Keratinocyte (primary cell): Measurements from ENCODE around the gene SYCN. TPM values are rescaled to one million over a fixed set of nuclear protein-coding genes. Genes with fewer than 3 reads are reported as not detected.

ENCODE experiments used
- DNase-seq: peaks from one replicate; pipeline ENCODE4 v3.0.0-alpha.2; 2011; ENCODE audit warnings: low read depth, missing footprints, low spot score
- FAIRE-seq: peaks from 2 replicates; lab custom pipeline; 2011; peaks lifted over from hg19 to GRCh38; lab: Jason Lieb, UNC
- H2AFZ ChIP-seq: 2 replicates; pipeline ENCODE4 v1.6.0; 2012; ENCODE audit warnings: low read length, control low read depth, inconsistent platforms; ENCODE audit not compliant: control insufficient read depth
- H3K27ac ChIP-seq: 2 replicates; pipeline ENCODE4 v1.5.1; 2011; ENCODE audit warnings: low read length; ENCODE audit not compliant: control insufficient read depth, insufficient read depth
- H3K27me3 ChIP-seq: 3 replicates; pipeline ENCODE4 v1.6.0; 2011; ENCODE audit warnings: low read length; ENCODE audit not compliant: control insufficient read depth, insufficient read depth; ENCODE audit errors: extremely low read depth
- H3K36me3 ChIP-seq, 2 experiments: 2 replicates in 1 of 2; 3 replicates in 1 of 2; pipeline ENCODE4 v1.5.1; 2011; ENCODE audit warnings: low read length in 2 of 2, mild to moderate bottlenecking in 1 of 2; ENCODE audit not compliant: control insufficient read depth in 2 of 2, insufficient read depth in 2 of 2; ENCODE audit errors: extremely low read depth in 1 of 2
- H3K4me1 ChIP-seq: 3 replicates; pipeline ENCODE4 v1.5.1; 2011; ENCODE audit warnings: low read length; ENCODE audit not compliant: control insufficient read depth, insufficient read depth; ENCODE audit errors: extremely low read depth
- H3K4me2 ChIP-seq: 3 replicates; pipeline ENCODE4 v1.6.0; 2011; ENCODE audit warnings: low read depth, low read length; ENCODE audit not compliant: control insufficient read depth, insufficient read depth; ENCODE audit errors: extremely low read depth
- H3K4me3 ChIP-seq, 3 experiments: fragments of 200-600 bp in 1 of 3; sonication (generic) in 1 of 3; 2 replicates in 2 of 3; 3 replicates in 1 of 3; pipeline ENCODE4 v1.5.1; 2011 to 2016; ENCODE audit warnings: low read length in 3 of 3, mild to moderate bottlenecking in 3 of 3, control low read depth in 2 of 3, inconsistent platforms in 1 of 3, low read depth in 1 of 3, mixed read lengths in 1 of 3, mixed run types in 1 of 3, moderate library complexity in 1 of 3; ENCODE audit not compliant: control insufficient read depth in 2 of 3, insufficient read depth in 2 of 3; ENCODE audit errors: extremely low read depth in 1 of 3
- H3K79me2 ChIP-seq: 2 replicates; pipeline ENCODE4 v1.6.0; 2012; ENCODE audit warnings: low read length; ENCODE audit not compliant: control insufficient read depth, insufficient read depth
- H3K9ac ChIP-seq: 3 replicates; pipeline ENCODE4 v1.6.0; 2011; ENCODE audit warnings: low read length; ENCODE audit not compliant: control insufficient read depth, insufficient read depth; ENCODE audit errors: extremely low read depth
- H3K9me1 ChIP-seq: 3 replicates; pipeline ENCODE4 v1.6.0; 2011; ENCODE audit warnings: low read length; ENCODE audit not compliant: control insufficient read depth, insufficient read depth; ENCODE audit errors: extremely low read depth
- H3K9me3 ChIP-seq: 2 replicates; pipeline ENCODE4 v1.5.1; 2012; ENCODE audit warnings: low read depth, low read length; ENCODE audit not compliant: control insufficient read depth
- H4K20me1 ChIP-seq: 3 replicates; pipeline ENCODE4 v1.6.0; 2011; ENCODE audit warnings: low read length; ENCODE audit not compliant: control insufficient read depth, insufficient read depth; ENCODE audit errors: extremely low read depth
- EZH2 ChIP-seq: IDR thresholded peaks from one replicate; pipeline ENCODE4 v1.6.1; 2012; ENCODE audit warnings: inconsistent platforms, mild to moderate bottlenecking, low read length, moderate library complexity
- dilution Hi-C: fragments of 300-500 bp; cut with MboI; formaldehyde crosslinking; loops from one replicate; pipeline ENCODE4 v1.7.0; 2020; ENCODE audit warnings: low sequenced_read_pairs; ENCODE audit not compliant: extremely low pct_ligation_motif_present
- polyA plus RNA-seq, 5 experiments: library from polyadenylated mRNA; depleted of rRNA in 3 of 5; stranded (reverse) in 3 of 5; stranded (forward) in 1 of 5; unstranded in 1 of 5; fragments of >200 nt; gene quantifications; 1 replicate in 1 of 5; 2 replicates in 3 of 5; 3 replicates in 1 of 5; pipeline versions ENCODE4 v1.2.1 to v1.2.3, GENCODE V29; 2011 to 2012; ENCODE audit warnings: missing spikeins in 2 of 5, low read depth in 1 of 5, low replicate concordance in 1 of 5
- TF ChIP-seq, protein P1 (sequence below), 3 experiments: IDR thresholded peaks in 1 of 3; conservative IDR thresholded peaks in 1 of 3; optimal IDR thresholded peaks in 1 of 3; 2 replicates in 2 of 3; 3 replicates in 1 of 3; pipeline versions ENCODE3 to v1.5.1; 2011; ENCODE audit warnings: low read length in 3 of 3, mild to moderate bottlenecking in 3 of 3, moderate library complexity in 2 of 3, control low read depth in 1 of 3, inconsistent platforms in 1 of 3; ENCODE audit not compliant: insufficient read depth in 2 of 3; ENCODE audit errors: extremely low read depth in 1 of 3

SYCN gene
- polyA plus RNA-seq, 1 donor (not counting 4 experiments of a cell fraction or from before 2014, with no cell fraction given), result not detected

DNA sequence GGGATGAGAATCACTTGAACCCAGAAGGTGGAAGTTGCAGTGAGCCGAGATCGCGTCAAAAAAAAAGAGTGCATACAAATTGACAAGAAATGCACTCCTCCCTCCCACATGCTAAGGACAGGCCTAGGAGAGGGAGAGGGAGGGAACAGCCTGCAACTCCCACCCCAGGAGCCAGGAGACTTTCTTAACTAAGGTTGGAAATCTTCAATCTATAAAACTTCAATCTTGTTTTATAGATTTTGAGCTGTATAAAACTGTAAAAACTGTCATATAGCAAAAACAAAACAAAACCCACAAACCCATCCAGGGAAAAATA lies 1.3 kb upstream of the SYCN start:
- H3K4me3 ChIP-seq, result no peak overlapping the region
- no peak overlapping the region for H3K4me2 ChIP-seq
- H3K4me1 ChIP-seq, result no peaks in the 10 kb centered on the region
- no peak for FAIRE-seq
- H3K9ac ChIP-seq, result no peak overlapping the region
- dilution Hi-C loops, result no loop called here
- no peaks in the 10 kb centered on the region for H3K9me1 ChIP-seq
- H3K27me3 ChIP-seq, result peaks cover 29% of the 10 kb centered on the region
- no peaks in the 10 kb centered on the region for H3K9me3 ChIP-seq
- no peak overlapping the region for H2AFZ ChIP-seq
- TF ChIP-seq, protein P1, sequence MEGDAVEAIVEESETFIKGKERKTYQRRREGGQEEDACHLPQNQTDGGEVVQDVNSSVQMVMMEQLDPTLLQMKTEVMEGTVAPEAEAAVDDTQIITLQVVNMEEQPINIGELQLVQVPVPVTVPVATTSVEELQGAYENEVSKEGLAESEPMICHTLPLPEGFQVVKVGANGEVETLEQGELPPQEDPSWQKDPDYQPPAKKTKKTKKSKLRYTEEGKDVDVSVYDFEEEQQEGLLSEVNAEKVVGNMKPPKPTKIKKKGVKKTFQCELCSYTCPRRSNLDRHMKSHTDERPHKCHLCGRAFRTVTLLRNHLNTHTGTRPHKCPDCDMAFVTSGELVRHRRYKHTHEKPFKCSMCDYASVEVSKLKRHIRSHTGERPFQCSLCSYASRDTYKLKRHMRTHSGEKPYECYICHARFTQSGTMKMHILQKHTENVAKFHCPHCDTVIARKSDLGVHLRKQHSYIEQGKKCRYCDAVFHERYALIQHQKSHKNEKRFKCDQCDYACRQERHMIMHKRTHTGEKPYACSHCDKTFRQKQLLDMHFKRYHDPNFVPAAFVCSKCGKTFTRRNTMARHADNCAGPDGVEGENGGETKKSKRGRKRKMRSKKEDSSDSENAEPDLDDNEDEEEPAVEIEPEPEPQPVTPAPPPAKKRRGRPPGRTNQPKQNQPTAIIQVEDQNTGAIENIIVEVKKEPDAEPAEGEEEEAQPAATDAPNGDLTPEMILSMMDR (optimal IDR thresholded peaks at IDR 0.05 in 1 of 3, IDR thresholded peaks at IDR 0.05 in 1 of 3, conservative IDR thresholded peaks at IDR 0.05 in 1 of 3; ENCODE audit: extremely low read depth in 1 of 3, insufficient read depth in 2 of 3, low read length in 3 of 3), result no peak
- TF ChIP-seq EZH2, result no peak
- DNase-seq, result no peak
- no peaks in the 10 kb centered on the region for H4K20me1 ChIP-seq
- H3K27ac ChIP-seq, result no peak overlapping the region
- H3K36me3 ChIP-seq, result no peaks in the 10 kb centered on the region
- no peaks in the 10 kb centered on the region for H3K79me2 ChIP-seq

DNA sequence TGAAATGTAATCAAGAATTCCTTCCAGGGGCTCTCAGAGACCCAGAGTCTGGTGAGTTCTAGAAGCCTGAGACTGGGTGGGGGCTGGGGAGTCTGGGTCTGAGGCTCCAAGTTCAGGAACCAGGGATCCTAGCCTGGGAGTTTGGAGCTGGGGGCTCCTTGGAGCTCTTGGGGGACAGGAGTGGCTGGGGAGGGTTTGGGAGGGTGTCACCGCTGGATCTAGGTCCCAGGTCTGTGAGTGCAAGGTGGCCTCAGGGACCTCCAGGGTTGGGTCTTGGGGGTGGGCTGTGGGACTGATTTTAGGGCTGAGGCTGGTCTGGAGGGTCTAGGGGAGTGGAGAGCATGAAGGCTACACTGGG lies 1.1 kb downstream of the SYCN start:
- Histone ChIP-seq H3K4me3 (no peak overlapping the region), H3K9me3 (no peaks in the 10 kb centered on the region), H3K9me1 (no peaks in the 10 kb centered on the region), H3K4me2 (no peak overlapping the region), H3K27ac (no peak overlapping the region), H4K20me1 (no peaks in the 10 kb centered on the region), H3K27me3 (peaks cover 38% of the 10 kb centered on the region), H3K4me1 (peaks cover 3% of the 10 kb centered on the region), H2AFZ (no peak overlapping the region), H3K9ac (no peak overlapping the region), H3K79me2 (no peaks in the 10 kb centered on the region), H3K36me3 (no peaks in the 10 kb centered on the region)
- no peak for DNase-seq
- FAIRE-seq, result no peak
- dilution Hi-C loops, result no loop called here
- no peak for TF ChIP-seq EZH2
- TF ChIP-seq, protein P1 (optimal IDR thresholded peaks at IDR 0.05 in 1 of 3, IDR thresholded peaks at IDR 0.05 in 1 of 3, conservative IDR thresholded peaks at IDR 0.05 in 1 of 3; ENCODE audit: extremely low read depth in 1 of 3, insufficient read depth in 2 of 3, low read length in 3 of 3), result no peak
